Ramos (cell line): Measurements from ENCODE around the gene KCNMA1.

Source experiments
- in situ Hi-C: fragments of 300-500 bp; cut with MboI; formaldehyde crosslinking; loops from one replicate; pipeline ENCODE4 v1.14.3; 2022; ENCODE audit warnings: low sequenced_read_pairs; ENCODE audit not compliant: unreplicated experiment

Gene KCNMA1

DNA sequence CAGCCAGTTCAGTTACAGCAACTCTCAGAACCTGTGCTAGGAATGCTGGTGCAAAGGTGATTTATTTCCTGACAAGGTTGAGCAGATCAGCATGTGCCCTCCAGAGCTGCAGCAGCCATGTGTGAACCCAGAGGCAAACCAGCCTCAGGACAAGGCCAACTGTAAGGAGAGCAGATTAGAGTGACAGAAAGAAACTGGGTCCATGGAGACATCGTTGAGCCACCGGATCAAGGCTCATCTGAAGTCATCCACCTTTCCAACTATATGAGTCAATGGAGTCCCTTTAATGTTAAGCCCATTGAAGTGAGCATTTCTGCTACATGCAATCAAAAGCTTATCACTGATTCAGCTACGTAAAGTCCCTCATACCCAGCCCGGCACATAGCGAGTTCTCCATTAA, 26.4 kb downstream of the KCNMA1 start:
- in situ Hi-C loops = no loop called here

DNA sequence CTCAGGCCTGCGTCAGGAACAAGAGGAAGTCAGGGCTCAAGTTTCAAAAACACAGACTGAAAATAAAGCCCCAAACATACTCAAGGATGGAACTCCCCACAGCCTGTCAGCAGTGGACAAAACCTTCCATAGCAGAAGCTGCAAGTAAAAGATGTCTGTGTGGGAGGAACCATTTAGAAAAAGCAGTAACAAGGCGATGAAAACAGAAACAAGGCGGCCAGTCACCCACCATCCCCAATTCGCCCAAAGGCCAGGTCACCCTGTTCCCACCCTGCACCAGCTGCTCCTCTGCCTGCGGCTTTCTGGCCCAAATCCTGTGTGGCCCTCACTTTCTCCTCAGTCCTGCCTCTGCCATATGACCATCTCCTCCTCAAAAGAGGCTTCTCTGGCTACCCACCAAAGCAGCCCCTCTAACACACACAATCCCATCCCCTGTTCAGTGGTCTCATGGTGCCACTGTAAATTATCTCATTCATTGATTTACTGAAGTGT, 27.8 kb downstream of the KCNMA1 start:
- in situ Hi-C loops = no loop called here

DNA sequence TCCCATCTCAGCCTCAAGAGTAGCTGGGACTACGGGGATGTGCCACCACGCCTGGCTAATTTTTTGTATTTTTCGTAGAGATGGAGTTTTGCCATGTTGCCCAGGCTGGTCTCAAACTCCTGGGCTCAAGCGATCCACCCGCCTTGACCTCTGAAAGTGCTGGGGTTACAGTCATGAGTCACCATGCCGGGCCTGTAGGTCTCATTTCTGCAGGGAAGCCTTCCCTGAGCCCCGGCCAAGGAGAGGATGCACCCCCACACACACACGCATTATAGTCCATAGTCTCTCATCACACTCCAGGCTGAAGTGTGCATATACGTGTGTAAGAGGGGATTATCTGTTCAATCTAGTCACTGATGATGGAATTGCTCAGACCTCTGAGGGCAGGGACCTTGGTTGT, 29.3 kb downstream of the KCNMA1 start:
- in situ Hi-C loops = no loop called here

DNA sequence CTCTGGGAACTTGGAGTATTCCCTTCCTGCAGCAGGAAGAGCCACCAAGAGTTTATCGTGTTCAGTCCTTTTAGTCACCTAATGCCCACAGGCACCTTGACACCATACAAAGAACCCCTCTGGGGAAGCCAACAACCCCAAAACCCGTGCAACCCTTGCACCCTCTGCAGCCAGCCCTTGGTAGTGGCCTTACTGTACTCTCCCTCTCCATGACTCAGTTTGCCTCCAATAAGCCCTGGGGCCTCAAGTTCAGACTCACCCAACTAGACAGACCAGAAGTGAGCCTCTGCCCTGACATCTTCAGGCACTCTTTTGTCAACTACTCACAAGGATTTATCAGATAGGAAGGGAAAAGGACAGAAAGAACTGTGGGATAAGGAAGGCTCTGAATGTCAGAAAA, 30.9 kb downstream of the KCNMA1 start:
- in situ Hi-C loops = no loop called here

DNA sequence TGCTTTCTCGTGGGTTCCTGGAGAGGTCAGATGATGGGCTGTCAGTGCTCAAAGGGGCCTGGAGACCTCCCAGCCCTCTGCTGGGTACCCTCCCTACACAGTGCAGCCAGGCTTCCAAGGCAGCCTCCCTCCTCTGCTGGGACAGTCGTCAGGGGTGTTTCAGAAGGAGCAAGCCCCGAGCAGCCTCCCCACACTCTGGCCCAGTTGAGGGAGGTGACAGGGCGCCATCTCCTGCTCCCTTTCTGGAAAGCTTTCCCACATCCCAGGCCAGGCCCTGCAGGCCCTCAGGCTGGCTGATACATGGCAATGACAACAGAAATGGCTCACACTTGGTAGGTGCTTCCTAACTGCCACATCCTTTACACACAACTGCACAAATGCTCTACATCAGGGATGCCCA, 32.1 kb downstream of the KCNMA1 start:
- in situ Hi-C loops = no loop called here

DNA sequence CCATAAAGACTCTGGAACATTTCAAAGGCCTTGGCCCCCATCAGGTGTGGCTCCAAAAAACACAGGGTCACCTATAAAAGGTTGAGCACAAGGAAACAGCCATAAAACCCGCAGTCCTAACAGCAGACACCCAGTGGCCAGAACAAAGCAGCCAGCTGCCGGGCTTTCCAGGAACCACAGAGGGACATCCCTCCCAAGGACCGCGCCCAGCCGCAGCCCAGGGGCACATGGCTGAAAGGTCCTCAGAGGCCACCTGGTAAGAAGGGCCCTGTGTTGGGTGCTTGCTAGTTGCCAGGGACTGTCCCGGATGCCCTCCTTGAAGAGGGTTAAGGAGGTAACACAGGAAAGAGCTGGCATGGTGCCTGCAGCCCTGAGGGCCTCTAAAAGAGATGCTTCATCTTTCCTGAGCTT, 32.7 kb downstream of the KCNMA1 start:
- in situ Hi-C loops = no loop called here

DNA sequence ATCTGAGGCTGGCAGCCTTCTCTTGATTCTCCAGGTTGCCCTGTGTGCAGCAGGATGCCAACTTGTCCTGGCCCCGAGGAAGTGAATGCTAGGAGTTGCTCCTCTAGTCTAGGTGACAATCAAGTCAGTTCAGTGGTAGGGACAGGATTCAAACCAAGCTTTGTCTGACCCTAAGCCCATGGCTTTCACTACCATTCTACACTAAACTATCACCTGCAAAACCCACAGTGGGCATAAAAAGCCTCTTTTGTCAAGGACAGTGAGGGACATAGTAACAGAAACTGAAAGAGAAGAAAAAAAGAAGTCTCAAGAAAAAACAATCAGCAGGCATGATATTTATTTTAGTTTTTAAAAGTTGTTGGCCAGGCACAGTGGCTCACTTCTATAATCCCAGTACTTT, 33.5 kb downstream of the KCNMA1 start:
- in situ Hi-C loops = no loop called here

DNA sequence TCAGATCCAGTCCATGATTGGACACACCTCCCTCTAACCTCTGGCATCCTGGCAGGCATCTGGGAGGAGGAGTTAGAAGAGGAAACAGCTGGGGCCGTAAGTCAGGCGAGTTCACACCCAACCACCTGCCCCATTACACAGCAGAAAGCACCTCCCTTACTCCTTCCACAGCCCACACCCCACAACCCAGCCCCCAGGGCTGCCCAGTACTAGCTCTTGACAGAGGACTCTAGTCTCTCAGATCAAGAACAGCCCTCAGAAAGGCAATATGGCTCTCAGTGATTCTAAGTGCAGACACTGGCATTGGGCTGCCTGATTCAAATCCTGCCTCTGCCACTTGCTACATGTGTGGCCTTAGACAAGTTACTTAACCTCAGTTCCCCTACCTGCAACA, 34.1 kb downstream of the KCNMA1 start:
- in situ Hi-C loops = no loop called here

DNA sequence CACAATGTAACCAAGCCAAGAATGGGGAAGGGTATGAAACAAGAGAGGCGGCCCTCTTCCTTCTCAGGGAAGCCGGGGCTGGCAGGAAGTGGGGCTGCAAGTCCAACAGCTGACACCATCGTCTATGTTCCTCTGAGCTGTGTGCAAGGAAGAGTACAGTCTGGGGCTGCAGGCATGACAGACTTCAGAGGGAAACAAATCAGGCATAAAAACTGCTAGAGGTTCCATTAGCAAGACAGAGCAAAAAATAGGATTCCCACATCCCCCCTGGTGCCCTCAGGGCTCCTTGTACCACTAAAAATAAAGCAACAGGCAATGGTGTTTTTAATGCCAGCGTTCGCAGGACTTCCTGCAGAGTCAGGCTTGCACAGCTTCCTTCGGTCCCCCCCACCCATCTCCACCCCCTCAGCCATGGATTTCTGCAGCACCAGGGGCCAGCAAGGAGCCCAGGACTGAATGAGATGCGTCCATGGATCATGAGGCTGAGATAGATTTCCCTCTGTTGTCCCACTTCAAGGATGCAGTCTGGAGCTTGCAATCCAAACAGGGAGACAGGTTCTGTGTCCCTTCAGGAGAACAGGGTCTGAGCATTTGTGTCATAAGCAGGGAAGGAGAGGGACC, 34.6 kb downstream of the KCNMA1 start:
- in situ Hi-C loops = no loop called here

DNA sequence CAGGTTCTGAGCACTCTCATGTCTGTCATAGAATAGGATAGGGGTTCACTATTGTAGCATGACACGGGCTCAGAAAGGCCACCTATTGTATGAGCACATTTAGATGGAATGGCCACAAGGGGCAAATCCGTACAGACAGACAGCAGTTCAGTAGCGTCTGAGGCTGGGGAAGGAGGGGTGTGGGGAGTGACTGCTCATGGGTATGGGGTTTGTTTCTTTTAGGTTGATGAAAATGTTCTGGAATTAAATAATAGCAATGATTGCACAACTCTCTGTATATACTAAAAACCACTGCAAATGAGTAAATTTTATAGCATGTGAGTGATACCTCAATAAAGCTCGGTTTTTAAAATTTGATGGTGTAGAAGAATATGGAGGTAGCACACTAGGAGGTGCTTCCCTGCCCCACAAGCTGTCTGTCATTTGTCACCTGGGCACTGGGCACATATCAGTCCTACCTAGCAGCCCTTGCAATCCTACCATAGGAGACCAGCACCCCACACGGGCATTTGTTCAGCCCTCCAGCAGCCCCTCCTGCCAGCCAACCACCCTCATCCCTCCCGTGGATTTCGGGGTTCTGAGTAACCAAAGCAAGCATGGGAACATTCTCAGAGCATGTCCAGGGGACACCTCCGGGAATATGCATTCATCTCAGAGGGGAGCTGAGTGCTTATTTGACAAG, 35.2 kb downstream of the KCNMA1 start:
- in situ Hi-C loops = no loop called here

DNA sequence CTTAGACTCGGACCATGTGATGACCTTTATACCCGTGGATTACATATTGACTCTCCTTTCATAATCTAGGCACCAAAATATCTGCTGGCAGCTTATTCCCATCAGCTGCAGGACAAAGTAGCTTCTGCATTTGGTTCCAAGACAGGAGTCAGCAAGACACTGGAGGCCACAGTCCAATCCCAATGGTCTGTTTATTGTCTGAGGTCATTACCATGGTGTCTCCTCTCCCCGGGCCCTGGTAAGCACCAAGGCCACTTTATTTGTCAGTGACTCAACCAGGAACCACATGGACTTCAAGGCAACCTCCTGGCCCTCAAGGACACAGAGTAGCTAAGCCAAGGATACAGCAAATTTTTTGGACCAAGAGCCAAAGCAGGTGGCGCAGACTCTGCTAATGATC, 36.1 kb downstream of the KCNMA1 start:
- in situ Hi-C loops = no loop called here

DNA sequence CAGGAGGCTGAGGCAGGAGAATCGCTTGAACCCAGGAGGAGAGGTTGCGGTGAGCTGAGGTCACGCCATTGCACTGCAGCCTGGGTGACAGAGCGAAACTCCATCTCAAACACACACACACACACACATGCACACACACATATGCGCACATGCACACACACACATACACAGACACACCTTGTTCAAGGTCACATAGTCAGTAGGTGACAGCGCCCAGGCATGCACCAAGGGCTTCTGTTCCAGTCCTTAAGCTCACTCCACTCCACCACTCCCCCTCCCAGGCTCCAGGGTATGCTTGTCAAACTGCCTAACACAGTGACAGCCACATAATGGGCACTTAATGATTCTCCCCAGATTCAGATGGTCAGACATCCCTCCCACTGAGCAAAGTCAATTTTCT, 37.0 kb downstream of the KCNMA1 start:
- in situ Hi-C loops = no loop called here

DNA sequence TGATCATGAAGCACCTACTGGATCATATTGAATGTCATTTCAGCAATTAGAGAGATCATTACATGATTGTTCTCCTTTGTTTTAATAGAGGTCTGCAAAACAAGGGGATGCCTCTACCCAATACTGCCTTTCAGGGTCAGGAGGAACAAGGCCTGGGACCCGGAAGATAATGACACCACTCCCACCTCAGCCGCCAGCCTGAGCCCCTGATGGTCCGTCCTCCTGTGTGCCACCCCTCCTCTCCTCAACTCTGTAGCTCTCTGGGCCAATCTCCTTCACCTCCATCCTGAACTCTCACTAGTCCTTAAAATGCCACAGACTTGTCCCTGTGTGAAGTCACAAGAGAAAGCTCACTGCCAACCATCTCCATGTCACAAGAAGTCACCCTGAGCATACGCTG, 38.0 kb downstream of the KCNMA1 start:
- in situ Hi-C loops = no loop called here

DNA sequence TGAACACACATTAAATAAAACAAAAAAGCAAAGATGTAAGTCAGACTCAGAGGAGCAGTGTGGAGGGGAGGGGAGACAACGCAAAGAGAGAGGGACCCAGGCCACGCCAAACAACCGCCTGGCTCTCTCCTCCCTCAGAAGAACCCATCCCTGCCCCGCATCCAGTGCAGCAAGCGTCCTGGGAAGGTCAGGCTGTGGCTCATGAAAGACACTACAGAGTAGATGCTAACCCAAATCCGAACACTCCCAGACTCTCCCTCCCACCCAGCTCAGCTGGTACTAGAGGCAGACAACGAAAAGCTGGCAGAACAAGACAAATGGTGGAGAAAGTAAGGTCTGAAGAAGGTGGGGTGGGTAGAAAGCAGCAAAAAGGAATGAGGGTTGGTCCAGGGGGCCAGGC, 39.0 kb downstream of the KCNMA1 start:
- in situ Hi-C loops = no loop called here

DNA sequence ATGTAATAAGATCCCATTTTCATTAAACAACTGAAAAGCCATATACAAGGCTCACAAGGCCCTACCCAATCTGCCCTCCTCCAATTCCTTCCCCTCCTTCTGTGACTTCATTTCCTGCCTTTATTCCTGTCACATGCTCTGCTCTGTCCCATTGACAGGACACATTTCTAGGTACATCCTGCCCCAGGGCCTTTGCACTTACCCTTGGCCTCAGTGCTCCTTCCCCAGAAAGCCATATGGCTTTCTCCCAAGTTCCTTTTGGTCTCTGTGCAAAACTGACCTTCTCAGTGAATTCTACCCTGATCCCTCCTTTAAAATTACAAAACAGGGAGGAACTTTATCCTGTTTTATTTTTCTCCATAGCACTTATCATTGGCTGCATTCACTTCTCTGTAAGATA, 40.0 kb downstream of the KCNMA1 start:
- in situ Hi-C loops = no loop called here

DNA sequence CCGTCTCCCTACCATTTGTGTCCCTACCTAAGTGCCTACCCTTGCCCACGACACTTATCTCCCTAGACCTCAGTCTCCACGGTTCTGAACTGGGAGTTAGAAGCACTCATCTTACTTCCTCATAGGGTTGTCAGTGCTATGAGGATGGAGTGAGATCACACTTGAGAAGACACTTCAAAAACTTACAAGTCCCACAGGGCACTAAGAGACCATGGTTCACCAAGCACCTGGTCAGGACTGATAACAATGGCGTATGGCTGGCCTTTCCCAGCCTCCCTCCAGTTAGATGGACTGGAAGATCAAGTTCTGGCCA, 43.2 kb downstream of the KCNMA1 start:
- in situ Hi-C loops = no loop called here

DNA sequence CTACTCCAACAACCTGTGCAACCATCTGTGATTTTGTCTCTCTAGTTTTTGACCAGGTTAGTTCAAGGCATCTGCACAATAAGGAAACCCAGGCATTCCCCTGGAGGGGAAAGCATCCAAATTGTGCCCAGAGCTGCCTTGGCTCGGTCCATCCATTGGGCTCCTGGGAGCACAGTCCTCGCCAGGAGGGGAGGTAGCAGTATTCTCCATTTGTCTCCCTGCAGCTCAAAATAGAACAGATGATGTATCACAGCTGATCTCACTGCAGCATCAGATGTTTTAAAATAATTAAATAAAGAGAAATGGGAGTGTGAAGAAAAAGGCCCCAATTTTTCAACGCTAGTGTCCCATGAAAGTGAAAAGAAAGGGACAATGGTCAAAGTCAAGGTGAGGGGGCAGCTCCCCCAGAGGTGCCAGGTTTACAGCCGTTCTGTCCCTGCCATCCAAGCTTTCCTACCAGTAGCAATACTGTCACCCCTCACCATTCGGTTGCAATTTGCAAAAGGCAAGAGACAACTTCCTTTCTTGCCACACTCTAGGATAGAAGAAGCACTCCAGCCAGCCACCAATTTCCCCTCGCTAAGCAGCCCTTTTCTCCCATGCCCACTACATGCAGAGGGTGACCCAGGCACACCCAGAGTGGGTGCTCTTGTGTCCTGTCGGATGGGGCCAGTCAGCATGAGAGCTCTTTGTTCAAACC, 43.7 kb downstream of the KCNMA1 start:
- in situ Hi-C loops = no loop called here

DNA sequence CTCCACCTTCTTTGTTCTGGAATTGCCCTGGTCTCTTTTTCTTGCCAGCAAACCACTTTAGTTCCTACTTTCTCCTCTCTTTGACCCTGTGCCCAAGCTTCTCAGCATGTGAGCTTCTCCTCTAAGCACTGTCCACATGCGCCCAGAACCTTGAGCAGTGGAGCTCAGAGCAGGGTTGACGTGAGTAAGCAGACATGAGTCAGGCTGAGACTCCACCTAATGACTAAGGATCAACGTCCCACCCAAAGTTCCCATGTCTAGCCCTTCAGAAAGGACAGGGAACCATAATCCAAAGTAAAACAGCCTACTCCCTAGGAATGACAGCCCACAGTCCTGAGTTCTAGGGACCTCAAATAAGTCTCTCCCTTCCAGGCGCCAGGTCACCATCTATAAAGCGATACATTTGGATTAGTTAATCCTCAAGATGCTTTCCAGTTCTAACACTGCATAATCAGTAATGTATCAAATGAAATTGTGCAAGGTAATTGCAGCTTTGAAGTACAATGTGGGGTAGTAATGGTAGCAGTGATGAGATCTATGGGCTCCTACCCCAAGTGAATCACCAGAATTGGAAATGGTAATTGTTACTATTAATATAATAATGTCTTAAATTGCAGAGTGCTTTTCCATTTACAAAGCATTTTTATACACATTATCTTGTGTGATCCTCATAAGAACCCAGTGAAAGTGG, 44.5 kb downstream of the KCNMA1 start:
- in situ Hi-C loops = no loop called here

DNA sequence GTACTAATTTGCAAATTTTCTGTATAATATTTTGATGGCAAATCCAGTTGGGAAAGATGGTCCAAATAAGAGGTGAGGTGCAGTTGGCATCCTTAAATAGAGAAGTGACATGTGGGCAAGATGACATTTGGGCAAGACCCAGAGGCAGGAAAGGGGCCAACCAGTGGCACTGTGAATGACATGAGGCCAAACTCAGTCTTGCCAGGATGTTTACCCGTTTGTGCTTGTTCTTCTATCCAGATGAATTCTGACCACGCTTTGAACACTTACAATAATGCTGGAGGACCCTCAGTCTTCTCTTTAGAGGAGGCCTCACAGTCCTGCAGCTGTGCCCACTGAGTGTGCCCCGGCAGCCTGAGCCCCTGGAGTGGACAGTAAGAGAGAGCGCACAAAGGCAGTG, 45.1 kb downstream of the KCNMA1 start:
- in situ Hi-C loops = no loop called here

DNA sequence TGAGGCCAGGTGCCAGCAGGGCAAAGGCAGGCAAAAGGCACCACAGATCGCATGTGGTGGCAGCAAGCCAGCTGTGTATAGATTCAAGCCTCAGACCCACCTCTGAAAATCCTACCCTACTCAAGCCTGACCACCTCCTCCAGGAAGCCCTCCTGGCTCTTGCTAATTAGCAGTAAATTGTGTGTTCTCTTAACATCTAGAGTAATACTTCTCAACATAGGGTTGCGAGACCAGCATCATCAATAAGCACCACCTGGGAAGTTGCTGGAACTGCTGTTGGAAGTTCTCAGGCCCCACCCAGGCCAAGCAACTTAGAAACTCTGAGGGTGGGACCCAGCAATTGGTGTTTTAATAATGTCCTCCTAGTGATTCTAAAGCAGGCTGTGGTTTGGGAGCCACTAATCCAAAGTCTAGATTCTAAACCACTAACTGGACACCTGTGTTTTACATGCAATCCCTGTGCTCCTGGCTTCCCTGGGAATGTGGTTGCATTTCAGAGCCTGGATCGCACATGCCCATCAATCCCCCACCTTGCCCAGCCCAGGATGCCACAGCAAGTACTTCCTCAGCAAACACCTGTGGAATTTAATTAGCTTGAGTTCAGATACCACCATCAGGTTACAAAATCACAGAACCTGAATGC, 46.2 kb downstream of the KCNMA1 start:
- in situ Hi-C loops = no loop called here
